Psoas muscle (tissue), 8 donors: ENCODE data around the gene SGK2. TPM values are rescaled to one million over a fixed set of nuclear protein-coding genes. Genes with fewer than 3 reads are reported as not detected.

Experiments
- ATAC-seq, 4 donors: fragments of 200-7000 bp; cut with Tn5 transposase; one replicate each; pipeline ENCODE4 v1.9.1; 2020; ENCODE audit warnings: moderate library complexity in 3 of 4, mild to moderate bottlenecking in 2 of 4
- DNase-seq, 2 donors: peaks; one replicate each; pipeline ENCODE4 v3.0.0-alpha.2; 2020
- H3K27ac ChIP-seq: fragments of 200-600 bp; one replicate; pipeline ENCODE4 v1.8.0; 2022
- H3K27me3 ChIP-seq, 3 donors: fragments of 200-600 bp in 1 of 3; one replicate each; pipeline versions ENCODE4 v1.6.1 to v1.8.0; 2013 to 2022; ENCODE audit warnings: low read length in 2 of 3, mild to moderate bottlenecking in 2 of 3, moderate library complexity in 1 of 3; ENCODE audit not compliant: insufficient read depth in 3 of 3
- H3K36me3 ChIP-seq, 2 donors: fragments of 200-600 bp in 1 of 2; one replicate each; pipeline versions ENCODE4 v1.6.1 to v1.8.0; 2013 to 2022; ENCODE audit warnings: low read depth in 1 of 2, mild to moderate bottlenecking in 1 of 2, moderate library complexity in 1 of 2; ENCODE audit not compliant: insufficient read depth in 1 of 2
- H3K4me1 ChIP-seq: fragments of 200-600 bp; one replicate; pipeline ENCODE4 v1.8.0; 2022
- H3K4me3 ChIP-seq: fragments of 200-600 bp; one replicate; pipeline ENCODE4 v1.8.0; 2022; ENCODE audit warnings: mild to moderate bottlenecking
- H3K9me3 ChIP-seq: fragments of 200-600 bp; one replicate; pipeline ENCODE4 v1.8.0; 2022
- WGBS, 3 donors: extraction: QIAGEN DNeasy Blood & Tissue Kit; methylation state at CpG; one replicate each; pipeline versions ENCODE4 v1.1.6 to v1.1.7; 2013; 5-methylcytosine and 5-hydroxymethylcytosine counted together
- intact Hi-C, 2 donors: fragments of 100-400 bp; cut with DNase I; formaldehyde crosslinking; loops; one replicate each; pipeline versions ENCODE4 v1.11.0 to v1.14.2; 2022
- polyA plus RNA-seq, 3 donors: library from polyadenylated mRNA; stranded (reverse); fragments of 200-250 nt; gene quantifications; one replicate each; pipeline ENCODE4 v1.2.3, GENCODE V29; 2013
- total RNA-seq, 4 donors: library from RNA; stranded (reverse); fragmentation: NEBNext Ultra II Directional in 2 of 4; extraction: Animal tissue kit (Norgen Biotek cat#: 25700) in 2 of 4; gene quantifications; one replicate each; pipeline versions ENCODE4 v1.2.1 to v1.2.4, GENCODE V29; 2021 to 2023
- TF ChIP-seq, protein P1 (sequence below): fragments of 200-600 bp; IDR thresholded peaks from one replicate; pipeline ENCODE4 v1.8.0; 2022; ENCODE audit warnings: antibody characterized with exemption
- donor health status: healthy with polysubstance abuse.
- donor health status: DM: no; HTN: no; CAD: no; lungs with moderate emphysema.
- donor health status: Bipolar disorder and iron deficiency.
- donor health status: healthy.
- donor health status: DM: yes; HTN: yes; CAD: no.
- donor health status: DM: no; HTN: no; CAD: no.
- donor health status: DM: no; HTN: no; CAD: no.
- donor health status: DM: yes; HTN: yes; CAD: no.

SGK2 gene
- total and polyA plus RNA-seq, 7 donors: 0.04 to 0.53 (median 0.14) TPM; not detected in 3

GRCh38 chr20:43563429-43563828, 4.6 kb downstream of the SGK2 start:
- ATAC-seq: no peak

GRCh38 chr20:43563991-43564390, 5.2 kb downstream of the SGK2 start:
- ATAC-seq (no peak), DNase-seq (no peak)
- Histone ChIP-seq H3K27me3 (no peaks in the 10 kb centered on the region), H3K27ac (no peak overlapping the region), H3K4me3 (no peak overlapping the region), H3K9me3 (no peaks in the 10 kb centered on the region), H3K4me1 (no peaks in the 10 kb centered on the region), H3K36me3 (no peaks in the 10 kb centered on the region)
- 89 to 95% (median 91%) methylated on average over 7 of the region's 7 CpGs for WGBS, 3 donors
- TF ChIP-seq, protein P1, sequence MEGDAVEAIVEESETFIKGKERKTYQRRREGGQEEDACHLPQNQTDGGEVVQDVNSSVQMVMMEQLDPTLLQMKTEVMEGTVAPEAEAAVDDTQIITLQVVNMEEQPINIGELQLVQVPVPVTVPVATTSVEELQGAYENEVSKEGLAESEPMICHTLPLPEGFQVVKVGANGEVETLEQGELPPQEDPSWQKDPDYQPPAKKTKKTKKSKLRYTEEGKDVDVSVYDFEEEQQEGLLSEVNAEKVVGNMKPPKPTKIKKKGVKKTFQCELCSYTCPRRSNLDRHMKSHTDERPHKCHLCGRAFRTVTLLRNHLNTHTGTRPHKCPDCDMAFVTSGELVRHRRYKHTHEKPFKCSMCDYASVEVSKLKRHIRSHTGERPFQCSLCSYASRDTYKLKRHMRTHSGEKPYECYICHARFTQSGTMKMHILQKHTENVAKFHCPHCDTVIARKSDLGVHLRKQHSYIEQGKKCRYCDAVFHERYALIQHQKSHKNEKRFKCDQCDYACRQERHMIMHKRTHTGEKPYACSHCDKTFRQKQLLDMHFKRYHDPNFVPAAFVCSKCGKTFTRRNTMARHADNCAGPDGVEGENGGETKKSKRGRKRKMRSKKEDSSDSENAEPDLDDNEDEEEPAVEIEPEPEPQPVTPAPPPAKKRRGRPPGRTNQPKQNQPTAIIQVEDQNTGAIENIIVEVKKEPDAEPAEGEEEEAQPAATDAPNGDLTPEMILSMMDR: no peak
- intact Hi-C loops: loop anchor here in 1 of 2 donors (5.0 kb wide), 1 partner anchor 278 kb away; no protein-coding TSS in a partner anchor

More at GRCh38 chr20:43563429-43563828, 4.6 kb downstream of the SGK2 start:
- no peaks in the 10 kb centered on the region for H3K4me1 ChIP-seq
- no peak overlapping the region for H3K27ac ChIP-seq
- H3K36me3 ChIP-seq: no peaks in the 10 kb centered on the region
- H3K27me3 ChIP-seq: no peaks in the 10 kb centered on the region
- 39 to 48% (median 41%) methylated on average over 3 of the region's 3 CpGs for WGBS, 3 donors
- H3K4me3 ChIP-seq: no peak overlapping the region
- DNase-seq: no peak
- H3K9me3 ChIP-seq: no peaks in the 10 kb centered on the region
- intact Hi-C loops: loop anchor here in 1 of 2 donors (5.0 kb wide), 1 partner anchor 279 kb away; no protein-coding TSS in a partner anchor
- TF ChIP-seq, protein P1: no peak

DNA sequence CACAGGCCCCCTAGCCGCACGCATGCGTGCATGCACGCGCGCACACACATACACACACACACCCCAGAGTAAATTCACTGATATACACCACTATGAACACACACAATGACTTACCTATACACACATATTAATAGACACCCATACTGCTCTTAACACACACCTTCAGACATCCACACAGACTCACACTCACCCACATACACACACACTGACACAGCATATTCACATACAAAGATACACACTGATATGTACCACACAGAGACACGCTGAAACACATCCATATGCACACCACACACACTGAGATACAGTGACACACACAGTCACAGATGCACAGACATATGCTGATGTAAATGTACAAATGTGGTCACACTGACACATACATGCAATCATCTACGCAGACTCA, 5.6 kb downstream of the SGK2 start:
- H3K36me3 ChIP-seq: no peaks in the 10 kb centered on the region
- ATAC-seq: no peak
- 98 to 99% (median 98%) methylated on average over 8 of the region's 8 CpGs for WGBS, 3 donors
- no peaks in the 10 kb centered on the region for H3K9me3 ChIP-seq
- TF ChIP-seq, protein P1: no peak
- H3K4me3 ChIP-seq: no peak overlapping the region
- DNase-seq: no peak
- intact Hi-C loops: loop anchor here in 1 of 2 donors (5.0 kb wide), 1 partner anchor 278 kb away; no protein-coding TSS in a partner anchor
- no peaks in the 10 kb centered on the region for H3K27me3 ChIP-seq
- no peak overlapping the region for H3K27ac ChIP-seq
- no peaks in the 10 kb centered on the region for H3K4me1 ChIP-seq

GRCh38 chr20:43564993-43565757, 6.3 kb downstream of the SGK2 start:
- intact Hi-C loops: loop anchor here in 1 of 2 donors (5.0 kb wide), 1 partner anchor 277 kb away; no protein-coding TSS in a partner anchor
- Histone ChIP-seq H3K27ac (no peak overlapping the region), H3K27me3 (no peaks in the 10 kb centered on the region), H3K4me1 (no peaks in the 10 kb centered on the region), H3K9me3 (no peaks in the 10 kb centered on the region), H3K4me3 (no peak overlapping the region), H3K36me3 (no peaks in the 10 kb centered on the region)
- DNase-seq: no peak
- WGBS, 3 donors: 75 to 81% (median 76%) methylated on average over 18 of the region's 18 CpGs
- no peak for ATAC-seq
- TF ChIP-seq, protein P1: no peak
